NCI-H2029 treated with DMSO at 0.1 percent for 48 hours (cell line): ENCODE measurements around the gene RAB37.

Experiments used
- DNase-seq: peaks from one replicate; lab custom pipeline; 2025; lab: John Stamatoyannopoulos, UW

Gene RAB37, protein sequence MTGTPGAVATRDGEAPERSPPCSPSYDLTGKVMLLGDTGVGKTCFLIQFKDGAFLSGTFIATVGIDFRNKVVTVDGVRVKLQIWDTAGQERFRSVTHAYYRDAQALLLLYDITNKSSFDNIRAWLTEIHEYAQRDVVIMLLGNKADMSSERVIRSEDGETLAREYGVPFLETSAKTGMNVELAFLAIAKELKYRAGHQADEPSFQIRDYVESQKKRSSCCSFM

DNA sequence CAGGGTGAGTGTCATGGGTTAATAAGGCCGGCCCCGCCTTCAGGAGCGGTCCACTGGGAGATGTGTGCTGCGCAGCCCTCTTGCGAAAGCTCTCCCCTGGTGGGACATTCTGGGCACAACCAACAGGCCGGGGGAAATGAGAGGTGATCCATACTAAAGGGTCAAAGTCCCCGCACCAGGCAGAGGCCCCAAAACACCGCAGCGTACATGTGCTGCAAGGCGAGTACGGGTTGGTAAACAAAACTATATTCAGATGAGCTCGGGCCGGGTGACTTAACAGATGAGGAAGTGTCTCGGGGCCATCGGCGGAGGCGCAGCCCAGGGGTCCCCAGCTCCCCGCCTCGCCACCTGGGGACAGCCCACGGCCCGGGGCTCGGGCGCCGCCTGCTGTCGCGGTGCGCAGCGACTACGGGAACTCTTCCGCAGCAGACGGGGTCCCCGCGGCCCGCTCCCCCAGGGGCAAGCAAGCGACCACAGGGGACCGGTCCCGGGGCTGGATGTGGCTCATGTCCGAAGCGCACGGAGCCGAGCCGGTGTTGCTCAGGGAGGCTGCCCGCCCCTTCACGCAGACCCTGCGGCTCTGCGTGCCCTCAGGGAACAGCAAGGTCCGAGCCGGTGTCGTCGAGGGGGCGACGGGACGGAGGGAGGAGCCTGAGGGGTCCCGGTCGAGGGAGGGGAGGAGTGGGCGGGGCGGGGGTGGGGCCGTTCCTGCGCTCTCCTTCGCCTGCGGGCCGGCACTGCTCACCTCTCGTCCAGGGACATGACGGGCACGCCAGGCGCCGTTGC lies at the start of gene RAB37:
Gene RAB37, plus strand, starts transcription at position 744 of the 786 bp plus-strand sequence. Its CDS starts 17 bp downstream, at position 761.
- DNase-seq, result no peak

DNA sequence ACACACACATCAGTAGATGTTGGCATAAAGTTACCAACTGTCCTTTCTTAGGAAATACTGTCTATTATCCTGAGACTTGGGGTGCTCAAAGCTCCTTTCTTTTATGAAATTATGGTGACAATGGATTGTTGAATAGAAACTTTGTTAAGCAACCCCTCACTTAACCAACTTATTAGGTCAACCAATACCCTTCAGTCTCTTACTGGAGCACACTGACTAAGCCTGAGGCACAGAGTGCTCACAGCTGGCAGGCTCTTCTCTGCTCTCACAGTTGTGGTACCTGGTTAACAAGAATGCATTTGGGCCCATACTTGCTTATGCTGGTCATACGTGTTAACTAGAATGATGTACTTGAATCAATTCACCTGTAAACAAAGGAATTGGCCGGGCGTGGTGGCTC lies 49.2 kb upstream of the RAB37 start:
- DNase-seq, result no peak

DNA sequence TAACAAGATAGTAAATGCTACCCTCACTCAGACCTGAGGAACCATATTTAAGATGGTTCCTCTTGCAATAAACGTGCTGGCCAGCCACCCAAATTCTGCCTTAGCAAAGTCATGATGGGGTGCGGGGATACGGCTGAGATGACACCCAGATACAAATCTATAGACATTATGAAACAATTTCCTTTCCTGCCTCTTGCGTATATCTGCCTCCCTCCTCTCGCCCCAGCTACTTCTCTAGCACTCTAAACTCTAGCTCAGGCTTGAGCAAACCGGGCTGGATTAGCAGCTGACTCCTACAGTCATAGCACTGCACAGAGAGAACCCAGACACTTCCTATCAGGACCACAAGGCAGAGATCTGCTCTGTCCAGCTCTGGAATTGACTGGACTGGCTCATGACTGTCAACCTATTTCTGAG lies 46.6 kb upstream of the RAB37 start:
- no peak for DNase-seq

DNA sequence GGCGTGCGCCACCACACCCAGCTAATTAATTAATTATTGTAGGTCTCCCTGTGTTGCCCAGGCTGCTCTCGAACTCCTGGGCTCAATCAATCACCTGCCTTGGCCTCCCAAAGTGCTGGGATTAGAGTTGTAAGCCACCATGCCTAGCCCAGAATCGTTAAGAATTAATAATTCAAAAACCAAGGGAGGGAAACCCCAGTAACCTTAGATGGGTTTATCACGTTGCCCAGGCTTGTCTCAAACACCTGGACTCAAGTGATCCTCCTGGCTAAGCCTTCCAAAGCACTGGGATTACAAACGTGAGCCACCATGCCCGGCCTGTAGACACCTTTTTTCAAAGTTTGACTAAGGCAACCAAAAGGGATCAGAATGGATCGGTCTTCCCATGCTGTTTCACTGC lies 45.9 kb upstream of the RAB37 start:
- no peak for DNase-seq

DNA sequence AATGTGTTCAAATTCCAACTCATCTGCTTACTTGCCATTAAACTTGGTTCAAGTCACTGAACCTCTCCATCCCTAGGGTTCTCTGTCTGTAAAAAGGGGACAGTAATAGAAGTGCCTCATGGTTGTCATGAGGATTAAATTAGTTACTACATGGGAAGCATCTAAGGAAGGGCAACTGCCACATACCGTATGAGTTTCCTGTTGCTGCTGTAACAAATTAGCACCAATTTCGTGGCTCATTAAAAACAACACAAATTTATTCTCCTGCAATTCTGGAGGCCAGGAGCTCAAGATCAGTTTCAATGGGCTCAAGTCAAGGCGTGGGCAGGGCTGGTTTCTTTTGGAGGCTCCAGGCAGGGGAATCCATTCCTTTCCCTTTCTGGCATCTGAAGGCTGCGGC lies 43.0 kb upstream of the RAB37 start:
- DNase-seq, result no peak

DNA sequence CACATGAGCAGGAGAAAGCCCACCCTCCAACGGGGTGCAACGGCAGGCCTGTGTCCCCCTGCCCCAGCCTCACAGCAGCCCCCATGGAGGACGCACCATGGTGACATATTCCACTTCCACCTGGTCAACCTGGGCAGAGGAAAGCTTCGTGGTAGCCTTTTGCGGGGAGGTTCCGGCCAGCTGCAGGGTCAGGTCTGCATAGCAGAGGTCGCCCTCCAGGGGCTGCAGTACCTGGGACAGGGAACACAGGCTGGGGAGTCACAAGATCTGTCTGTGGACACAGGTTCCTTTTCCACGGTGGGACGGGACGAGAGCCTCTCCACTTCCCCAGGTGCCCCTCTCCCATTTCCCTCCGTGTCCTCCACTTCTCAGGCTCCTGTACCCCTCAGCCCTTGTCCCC lies 41.4 kb upstream of the RAB37 start:
- no peak for DNase-seq

DNA sequence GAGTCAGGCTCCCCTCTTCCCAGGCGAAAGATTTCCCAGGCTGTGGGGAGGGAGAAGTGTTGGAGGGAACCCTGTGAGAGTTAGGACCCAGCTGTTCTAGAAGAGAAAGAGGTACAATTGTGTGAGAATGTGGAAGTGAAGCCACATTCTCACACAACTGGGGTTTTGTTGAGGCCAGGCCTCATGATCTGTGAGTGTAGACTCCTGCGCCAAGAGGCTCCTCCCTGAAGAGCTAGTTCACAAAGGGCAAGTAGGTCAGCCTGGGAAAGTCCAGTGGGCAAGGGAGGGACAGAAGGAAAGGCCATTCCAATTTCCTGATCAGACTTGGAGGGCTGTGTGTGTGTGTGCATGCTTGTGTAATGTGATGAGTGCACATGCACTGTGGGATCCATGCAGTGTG lies 39.5 kb upstream of the RAB37 start:
- no peak for DNase-seq

DNA sequence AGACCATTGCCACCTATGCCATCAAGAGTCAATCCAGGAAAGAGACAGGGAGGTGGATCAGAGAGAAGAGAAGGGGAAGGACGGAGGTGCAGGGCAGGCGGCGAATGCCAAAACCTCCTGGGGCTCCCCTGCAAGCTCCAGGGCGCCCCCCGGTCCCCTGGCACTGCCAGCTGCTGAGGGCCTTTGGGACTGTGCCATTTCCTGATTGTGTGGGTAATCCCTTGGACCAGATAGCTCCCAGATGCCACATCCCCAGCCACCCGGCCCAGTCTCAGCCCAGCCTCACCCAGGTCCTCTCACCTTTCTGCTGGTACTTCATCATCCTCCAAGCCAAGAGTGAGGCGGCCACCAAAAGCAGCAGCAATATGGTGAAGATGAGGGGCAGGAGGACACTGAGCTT lies 39.0 kb upstream of the RAB37 start:
- no peak for DNase-seq

DNA sequence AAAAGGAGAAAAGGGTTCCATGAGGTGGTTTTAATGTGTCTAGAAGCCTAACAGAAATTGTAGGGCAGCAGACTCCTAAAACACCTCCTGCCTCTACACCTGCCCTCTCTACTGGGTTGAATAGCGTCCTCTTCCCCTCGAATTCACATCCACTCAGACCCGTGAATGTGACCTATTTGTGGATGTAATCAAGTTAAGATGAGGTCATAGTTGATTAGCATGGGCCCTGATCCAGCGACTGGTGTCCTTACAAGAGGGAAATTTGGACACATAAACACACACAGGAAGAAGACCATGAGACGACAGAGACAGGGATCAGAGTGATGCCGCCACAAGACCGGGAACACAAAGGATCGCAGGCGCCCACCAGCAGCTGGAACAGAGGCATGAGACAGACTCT lies 37.8 kb upstream of the RAB37 start:
- peak; percentile 61 for DNase-seq

DNA sequence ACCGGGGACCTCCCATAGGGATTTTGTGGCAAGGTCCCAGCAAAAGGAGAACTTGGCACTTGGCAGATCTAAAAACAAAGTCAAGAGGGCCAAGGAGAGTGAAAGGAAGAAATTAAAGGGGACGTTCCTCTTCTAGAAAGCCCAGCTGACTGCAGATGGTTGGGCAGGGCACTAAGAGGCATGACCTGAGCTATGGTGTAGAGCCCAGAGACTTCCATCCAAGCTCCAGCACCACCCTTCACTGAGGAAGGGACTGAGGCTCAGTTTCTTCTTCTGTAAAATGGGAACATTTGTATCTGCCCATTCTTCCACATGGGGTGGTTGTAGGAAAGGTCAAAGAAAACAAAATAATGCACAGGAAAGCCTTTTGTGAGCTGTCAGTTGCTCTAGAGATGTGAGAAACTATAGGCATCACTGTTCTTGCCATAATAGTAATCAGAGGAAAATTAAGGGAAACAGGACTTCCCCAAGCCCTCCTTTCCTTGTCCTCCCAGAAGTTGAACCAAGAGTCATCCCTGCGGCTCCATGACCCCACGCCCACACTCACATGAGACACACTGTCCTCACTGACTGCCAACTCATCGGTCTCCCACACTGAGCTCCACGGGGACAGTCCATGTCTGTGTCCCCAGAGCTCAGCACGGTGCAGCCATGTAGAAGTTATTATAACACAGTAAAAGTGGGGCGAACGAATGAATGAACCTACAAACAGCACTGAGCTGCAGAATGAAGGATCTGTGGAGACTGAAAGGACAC lies 34.8 kb upstream of the RAB37 start:
- DNase-seq, result no peak

DNA sequence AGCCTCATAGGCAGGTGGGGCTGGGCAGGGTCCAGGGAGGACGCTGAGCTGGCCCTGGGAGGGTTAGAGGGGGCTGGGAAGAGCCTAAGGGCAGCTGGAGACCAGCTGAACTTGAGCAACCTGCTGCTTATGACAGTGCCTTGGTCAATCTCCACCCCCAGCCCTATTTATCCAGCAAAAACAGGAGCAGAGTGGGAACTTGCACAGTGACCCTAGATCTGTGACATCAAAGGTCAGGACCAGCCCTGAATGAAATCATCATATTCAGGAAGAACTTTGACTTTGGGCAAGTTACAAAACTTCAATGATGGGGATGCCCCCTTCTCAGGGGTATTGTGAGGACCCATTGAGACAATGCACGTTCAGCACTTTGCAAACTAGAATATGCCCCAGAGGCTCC lies 33.7 kb upstream of the RAB37 start:
- no peak for DNase-seq

DNA sequence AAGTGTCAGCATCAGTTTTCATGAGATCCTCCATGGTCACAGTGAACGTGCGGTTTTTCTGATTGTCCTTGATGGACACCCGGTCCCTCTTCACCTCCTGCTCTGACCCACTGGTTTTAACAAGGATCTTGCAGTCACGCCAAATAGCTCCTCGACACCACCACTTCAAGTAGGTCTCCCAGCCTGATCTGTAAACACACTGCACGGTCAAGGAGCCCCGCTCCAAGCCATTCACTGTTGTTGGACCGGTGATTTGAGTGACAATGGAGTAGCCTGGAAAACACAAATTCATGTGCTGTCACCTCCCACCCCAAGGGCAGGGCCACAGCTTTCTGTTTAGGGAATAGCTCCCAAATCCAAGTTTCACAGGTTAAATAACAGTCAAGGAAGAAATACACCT lies 32.5 kb upstream of the RAB37 start:
- DNase-seq, result no peak

DNA sequence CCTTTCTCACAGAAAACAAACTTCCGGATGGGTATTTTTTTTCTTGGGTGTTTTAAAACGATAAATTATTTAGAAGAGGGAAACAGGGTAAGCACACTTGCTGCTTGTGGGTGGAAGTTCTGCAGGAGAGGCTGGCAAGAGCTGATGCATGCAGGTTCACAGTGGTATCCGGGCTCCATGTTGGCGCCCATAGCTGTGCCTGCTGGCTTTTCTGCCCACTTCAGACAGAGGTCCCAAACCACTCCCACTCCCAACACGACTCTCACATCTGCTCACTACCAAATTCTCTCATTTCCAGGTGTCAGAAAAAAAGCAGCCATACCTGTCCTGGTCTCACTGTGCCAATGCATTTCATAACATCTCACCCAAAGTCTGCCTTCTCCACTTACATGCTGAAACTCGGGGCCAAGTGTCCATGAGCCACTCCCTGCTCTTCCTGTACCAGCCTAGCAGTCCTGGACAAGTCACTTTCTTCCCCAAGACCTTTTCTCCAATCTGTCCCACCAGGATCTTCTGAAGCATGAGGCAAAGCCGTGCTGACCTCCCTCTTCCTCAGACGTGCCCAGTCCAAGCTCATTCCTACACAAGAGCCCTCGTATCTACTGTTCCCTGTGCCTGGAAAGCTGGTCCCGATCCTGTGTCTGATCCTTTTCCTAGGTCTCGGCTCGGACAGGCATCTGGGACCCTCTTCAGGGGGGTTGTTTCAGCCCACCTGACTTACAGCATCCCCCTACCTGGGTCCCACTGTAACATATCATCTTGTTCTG lies 25.8 kb upstream of the RAB37 start:
- no peak for DNase-seq

DNA sequence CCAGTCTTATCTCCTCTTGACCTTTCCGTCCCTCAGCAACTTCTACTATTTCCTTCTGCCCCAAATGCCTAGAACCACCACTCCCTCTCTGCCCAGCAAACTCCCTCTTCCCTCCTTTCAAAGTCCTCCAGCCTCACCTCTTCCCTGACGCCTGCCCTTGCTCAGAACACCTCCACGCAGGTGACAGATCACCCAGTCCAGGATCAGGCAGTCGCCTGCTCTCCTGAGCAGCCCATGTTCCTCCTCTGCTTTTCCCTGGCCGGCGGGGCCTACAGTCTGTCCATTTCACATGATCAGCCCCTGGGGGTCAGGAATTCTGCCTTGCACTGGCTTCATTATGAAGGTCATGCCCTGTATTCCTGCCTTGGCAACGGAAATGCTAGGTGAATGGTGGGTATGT lies 24.8 kb upstream of the RAB37 start:
- DNase-seq, result no peak

DNA sequence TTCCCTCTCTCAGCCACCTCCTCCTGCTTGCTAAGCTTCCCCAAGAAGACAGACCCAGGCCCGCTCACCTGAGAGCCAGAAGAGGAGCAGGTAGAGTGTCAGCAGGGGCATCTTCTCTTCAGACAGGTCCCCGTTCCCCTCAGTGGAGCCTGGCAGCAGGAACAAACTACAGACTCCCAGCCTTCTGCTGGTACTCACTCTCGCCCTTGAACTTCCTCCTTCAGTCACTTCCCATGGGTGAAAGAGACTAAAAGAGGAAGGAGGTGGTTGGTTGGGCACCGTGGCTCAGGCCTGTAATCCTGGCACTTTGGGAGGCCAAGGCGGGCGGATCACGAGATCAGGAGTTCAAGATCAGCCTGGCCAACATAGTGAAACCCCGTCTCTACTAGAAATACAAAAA lies 24.3 kb upstream of the RAB37 start, which contains the start of gene CD300LF:
Gene CD300LF, minus strand, starts transcription at position 168 of the 400 bp plus-strand sequence. Its CDS starts 57 bp downstream, at position 111.
- DNase-seq, result no peak

DNA sequence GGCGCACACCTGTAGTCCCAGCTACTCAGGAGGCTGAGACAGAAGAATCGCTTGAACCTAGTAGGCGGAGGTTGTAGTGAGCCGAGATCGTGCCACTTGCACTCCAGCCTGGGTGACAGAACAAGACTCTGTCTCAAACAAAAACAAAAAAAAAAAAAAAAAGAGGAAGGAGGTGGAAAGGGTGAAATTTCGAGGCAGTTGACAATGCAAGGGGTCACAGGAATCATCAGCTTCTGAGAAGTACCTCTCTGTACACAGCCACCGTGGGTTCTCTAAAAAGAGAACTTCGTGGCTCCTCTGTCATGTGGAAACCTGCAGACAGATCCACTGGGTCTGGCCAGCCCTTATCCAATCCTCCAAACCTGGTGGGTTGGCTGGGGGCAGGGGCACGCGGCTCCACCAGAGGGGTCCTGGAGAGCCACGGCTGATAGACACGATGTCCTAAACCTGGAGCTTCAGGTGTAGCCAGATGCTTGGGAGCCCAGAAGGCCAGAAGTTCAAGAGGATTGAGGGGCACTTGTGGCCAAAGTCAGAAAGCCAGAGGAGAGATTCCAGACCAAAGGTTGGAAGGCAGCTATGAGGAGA lies 23.8 kb upstream of the RAB37 start:
- DNase-seq, result no peak

DNA sequence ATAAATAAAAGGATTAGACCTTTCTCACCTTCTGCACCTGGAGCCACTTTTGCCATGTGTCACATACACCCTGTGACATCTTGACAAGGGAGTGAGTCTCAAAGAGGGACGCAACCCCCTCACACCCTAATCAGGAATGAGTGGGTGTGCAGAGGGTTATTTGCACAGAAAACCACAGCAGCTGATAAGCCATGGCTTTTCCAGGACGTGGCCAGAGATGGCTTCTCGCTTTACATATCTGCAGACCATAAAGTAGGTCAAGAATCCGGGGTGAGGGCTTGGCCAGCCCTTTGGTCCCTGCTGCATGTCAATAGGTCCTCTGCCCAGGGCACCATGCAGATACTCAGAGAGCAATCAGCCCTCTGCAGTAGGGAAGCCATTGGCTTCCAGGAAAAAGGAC lies 21.9 kb upstream of the RAB37 start:
- no peak for DNase-seq

DNA sequence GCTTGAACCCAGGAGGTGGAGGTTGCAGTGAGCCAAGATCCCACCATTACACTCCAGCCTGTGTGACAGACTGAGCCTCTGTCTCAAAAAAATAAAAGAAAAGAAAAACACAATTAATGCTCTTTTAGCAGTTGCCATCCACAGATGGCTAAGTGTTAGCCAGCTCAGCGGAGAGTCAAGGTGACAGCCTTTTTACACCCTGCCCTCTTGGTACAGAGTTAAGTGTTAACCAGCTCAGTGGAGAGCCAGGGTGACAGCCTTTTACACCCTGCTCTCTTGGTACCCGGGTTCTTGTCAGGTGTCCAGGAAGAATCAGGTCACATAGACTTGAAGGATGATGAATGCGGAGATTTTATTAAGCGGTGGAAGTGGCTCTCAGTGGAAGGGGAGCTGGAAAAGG lies 16.6 kb upstream of the RAB37 start:
- no peak for DNase-seq

DNA sequence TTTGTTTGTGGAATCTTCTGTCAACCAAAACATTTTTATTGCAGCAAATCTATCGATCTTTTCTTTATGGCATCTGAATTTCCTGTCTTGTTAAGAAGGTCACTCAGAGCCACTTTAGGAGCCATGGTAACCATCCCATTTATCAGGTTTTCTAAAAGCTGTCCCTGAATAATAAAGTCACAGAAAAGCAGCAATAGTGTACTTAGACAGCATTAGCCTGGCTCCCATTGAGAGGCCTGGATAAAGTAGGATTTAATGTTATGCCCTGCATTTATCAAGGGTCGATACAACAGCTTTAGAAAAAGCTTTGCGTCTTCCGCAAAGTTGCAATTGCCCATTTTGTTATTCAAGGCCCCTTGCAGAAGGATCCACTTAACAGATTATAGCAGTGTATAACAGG lies 14.3 kb upstream of the RAB37 start:
- no peak for DNase-seq

DNA sequence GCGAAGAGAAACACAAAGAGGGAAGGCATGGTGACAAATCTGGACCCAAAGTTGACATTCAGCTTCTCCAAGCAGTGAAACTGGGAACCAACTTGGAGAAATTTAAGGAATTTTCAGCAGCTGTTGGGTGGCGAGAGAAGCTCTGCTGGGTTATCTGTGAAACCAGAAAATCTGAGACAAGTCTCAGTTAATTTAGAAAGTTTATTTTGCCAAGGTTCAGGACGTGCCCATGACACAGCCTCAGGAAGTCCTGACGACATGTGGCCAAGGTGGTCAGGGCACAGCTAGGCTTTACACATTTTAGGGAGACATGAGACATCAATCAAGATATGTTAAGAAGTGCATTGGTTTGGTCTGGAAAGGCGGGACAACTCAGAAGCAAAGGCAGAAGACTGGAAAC lies 13.2 kb upstream of the RAB37 start:
- DNase-seq, result no peak

DNA sequence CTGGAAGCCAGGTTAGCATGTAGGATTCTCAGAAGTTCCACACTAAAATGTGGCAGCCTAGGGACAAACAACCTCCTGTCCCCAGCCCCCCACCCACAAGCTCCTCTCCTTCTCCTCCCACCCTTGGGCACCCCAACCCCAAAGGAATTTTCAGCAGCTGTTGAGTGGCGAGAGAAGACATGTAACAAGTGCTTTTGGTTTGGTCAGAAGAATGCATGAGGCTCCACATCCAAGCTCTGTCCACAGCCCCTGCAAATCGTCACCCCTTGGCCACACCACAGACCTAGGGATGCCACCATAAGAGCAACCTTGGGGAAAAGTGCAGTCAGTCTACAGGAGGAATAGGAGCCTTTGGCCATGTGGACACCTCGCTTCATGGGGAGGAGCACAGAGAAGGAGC lies 11.9 kb upstream of the RAB37 start:
- no peak for DNase-seq
